ENCODE measurements around the gene KMT2E.

DNA sequence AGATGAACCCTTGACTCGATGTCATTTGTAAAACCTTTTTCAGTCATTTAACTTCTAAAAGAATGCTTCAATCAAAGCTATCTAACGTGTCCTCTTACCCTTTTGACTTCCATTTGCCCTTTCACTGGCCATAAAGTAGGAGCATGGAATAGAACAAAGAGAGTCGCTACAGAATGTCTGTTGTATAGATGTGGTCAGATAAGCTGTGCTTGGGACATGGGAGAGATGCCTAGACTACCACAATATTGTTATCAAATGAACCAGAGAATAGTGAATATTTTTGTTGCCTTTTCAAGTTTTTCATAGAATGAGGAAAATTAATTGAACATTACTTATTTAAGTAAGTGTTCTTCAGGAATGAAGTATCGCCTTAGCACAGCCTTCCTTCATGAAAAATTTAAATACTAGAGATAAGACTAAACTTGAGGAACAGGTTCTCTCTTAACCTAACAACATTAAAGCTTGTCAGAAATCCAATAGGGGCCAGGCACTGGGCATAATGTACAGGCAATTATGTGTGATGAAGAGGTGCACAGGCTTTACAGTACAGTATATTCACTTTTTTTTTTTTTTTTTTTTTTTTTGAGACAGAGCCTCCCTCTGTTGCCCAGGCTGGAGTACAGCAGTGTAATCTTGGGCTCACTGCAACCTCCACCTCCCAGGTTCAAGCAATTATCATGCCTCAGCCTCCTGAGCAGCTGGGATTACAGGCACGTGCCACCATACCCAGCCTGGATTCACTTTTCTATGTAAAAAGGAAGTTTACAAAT is 7.5 kb upstream of the KMT2E start:
- TF ChIP-seq, protein P1, sequence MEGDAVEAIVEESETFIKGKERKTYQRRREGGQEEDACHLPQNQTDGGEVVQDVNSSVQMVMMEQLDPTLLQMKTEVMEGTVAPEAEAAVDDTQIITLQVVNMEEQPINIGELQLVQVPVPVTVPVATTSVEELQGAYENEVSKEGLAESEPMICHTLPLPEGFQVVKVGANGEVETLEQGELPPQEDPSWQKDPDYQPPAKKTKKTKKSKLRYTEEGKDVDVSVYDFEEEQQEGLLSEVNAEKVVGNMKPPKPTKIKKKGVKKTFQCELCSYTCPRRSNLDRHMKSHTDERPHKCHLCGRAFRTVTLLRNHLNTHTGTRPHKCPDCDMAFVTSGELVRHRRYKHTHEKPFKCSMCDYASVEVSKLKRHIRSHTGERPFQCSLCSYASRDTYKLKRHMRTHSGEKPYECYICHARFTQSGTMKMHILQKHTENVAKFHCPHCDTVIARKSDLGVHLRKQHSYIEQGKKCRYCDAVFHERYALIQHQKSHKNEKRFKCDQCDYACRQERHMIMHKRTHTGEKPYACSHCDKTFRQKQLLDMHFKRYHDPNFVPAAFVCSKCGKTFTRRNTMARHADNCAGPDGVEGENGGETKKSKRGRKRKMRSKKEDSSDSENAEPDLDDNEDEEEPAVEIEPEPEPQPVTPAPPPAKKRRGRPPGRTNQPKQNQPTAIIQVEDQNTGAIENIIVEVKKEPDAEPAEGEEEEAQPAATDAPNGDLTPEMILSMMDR (conservative IDR thresholded peaks at IDR 0.05; ENCODE audit: low read length) = no peak; the same call in 1 of the 2 replicates
- no peak for TF ChIP-seq EZH2phosphoT487 (IDR thresholded peaks at IDR 0.05; ENCODE audit: borderline replicate concordance, low read depth, low read length)
